ENCODE data around the gene MTRF1L. TPM values are rescaled to one million over a fixed set of nuclear protein-coding genes. Genes with fewer than 3 reads are reported as not detected.

The MTRF1L gene
- total and polyA plus RNA-seq, 2 of the 13 experiments (the other 11 are each of a cell fraction or from before 2014, with no cell fraction given) = 17.6 to 28.7 TPM

DNA sequence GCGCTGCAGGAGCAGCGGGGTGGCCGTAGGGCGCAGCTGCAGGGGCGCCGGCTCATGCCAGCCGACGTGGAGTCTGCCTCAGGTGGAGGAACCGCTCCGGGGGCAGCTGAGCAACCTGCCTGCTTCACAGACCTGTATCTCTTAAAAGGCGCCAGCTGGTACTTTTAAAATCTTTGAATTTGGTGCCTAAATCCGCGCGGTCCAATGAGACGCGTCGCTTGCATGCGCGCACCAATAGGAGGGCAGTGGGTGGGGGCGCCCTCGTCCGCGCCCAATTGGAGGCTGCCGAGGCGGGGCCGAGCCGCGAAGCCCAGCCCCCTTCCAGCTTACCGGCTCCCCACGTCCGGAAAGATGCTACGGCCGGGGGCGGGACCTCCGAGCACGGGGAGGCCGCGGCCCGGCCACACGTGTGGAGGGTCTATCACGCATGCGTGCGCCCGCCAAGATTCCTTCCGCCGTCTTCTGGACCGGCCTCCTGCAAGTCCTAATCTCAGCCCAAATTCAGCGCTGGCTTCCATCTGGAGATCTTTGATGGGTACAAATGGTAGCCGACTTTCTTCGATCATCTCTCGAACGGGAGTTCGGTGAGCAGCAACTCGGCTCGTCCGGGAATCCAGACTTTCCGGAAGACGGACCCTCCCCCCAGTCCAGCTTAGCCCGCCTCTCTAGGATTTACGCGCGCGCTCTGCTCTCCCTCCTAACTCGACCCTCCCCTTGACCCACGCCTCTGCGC lies 19.4 kb downstream of the MTRF1L start, which contains the start of gene FBXO5 (continued):
- TF ChIP-seq, protein P1, sequence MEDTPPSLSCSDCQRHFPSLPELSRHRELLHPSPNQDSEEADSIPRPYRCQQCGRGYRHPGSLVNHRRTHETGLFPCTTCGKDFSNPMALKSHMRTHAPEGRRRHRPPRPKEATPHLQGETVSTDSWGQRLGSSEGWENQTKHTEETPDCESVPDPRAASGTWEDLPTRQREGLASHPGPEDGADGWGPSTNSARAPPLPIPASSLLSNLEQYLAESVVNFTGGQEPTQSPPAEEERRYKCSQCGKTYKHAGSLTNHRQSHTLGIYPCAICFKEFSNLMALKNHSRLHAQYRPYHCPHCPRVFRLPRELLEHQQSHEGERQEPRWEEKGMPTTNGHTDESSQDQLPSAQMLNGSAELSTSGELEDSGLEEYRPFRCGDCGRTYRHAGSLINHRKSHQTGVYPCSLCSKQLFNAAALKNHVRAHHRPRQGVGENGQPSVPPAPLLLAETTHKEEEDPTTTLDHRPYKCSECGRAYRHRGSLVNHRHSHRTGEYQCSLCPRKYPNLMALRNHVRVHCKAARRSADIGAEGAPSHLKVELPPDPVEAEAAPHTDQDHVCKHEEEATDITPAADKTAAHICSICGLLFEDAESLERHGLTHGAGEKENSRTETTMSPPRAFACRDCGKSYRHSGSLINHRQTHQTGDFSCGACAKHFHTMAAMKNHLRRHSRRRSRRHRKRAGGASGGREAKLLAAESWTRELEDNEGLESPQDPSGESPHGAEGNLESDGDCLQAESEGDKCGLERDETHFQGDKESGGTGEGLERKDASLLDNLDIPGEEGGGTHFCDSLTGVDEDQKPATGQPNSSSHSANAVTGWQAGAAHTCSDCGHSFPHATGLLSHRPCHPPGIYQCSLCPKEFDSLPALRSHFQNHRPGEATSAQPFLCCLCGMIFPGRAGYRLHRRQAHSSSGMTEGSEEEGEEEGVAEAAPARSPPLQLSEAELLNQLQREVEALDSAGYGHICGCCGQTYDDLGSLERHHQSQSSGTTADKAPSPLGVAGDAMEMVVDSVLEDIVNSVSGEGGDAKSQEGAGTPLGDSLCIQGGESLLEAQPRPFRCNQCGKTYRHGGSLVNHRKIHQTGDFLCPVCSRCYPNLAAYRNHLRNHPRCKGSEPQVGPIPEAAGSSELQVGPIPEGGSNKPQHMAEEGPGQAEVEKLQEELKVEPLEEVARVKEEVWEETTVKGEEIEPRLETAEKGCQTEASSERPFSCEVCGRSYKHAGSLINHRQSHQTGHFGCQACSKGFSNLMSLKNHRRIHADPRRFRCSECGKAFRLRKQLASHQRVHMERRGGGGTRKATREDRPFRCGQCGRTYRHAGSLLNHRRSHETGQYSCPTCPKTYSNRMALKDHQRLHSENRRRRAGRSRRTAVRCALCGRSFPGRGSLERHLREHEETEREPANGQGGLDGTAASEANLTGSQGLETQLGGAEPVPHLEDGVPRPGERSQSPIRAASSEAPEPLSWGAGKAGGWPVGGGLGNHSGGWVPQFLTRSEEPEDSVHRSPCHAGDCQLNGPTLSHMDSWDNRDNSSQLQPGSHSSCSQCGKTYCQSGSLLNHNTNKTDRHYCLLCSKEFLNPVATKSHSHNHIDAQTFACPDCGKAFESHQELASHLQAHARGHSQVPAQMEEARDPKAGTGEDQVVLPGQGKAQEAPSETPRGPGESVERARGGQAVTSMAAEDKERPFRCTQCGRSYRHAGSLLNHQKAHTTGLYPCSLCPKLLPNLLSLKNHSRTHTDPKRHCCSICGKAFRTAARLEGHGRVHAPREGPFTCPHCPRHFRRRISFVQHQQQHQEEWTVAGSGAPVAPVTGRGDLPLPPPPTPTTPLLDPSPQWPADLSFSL (CRISPR knock-in tag; IDR thresholded peaks at IDR 0.05) = no peak
- peak; percentile 24 for TF ChIP-seq HNRNPK (IDR thresholded peaks at IDR 0.05; ENCODE audit: low read depth, low read length, poor library complexity, severe bottlenecking)
- peak; percentile 60 for TF ChIP-seq CREB1 (IDR thresholded peaks at IDR 0.05)
- TF ChIP-seq CREB1 (CRISPR knock-in tag; IDR thresholded peaks at IDR 0.05) = no peak; the same call in 1 of the 2 replicates
- TF ChIP-seq, protein P2, sequence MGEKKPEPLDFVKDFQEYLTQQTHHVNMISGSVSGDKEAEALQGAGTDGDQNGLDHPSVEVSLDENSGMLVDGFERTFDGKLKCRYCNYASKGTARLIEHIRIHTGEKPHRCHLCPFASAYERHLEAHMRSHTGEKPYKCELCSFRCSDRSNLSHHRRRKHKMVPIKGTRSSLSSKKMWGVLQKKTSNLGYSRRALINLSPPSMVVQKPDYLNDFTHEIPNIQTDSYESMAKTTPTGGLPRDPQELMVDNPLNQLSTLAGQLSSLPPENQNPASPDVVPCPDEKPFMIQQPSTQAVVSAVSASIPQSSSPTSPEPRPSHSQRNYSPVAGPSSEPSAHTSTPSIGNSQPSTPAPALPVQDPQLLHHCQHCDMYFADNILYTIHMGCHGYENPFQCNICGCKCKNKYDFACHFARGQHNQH (CRISPR knock-in tag; IDR thresholded peaks at IDR 0.05) = peak; percentile 83
- TF ChIP-seq ZNF547 (CRISPR knock-in tag; IDR thresholded peaks at IDR 0.05) = peak; percentile 78
- TF ChIP-seq, protein P3, sequence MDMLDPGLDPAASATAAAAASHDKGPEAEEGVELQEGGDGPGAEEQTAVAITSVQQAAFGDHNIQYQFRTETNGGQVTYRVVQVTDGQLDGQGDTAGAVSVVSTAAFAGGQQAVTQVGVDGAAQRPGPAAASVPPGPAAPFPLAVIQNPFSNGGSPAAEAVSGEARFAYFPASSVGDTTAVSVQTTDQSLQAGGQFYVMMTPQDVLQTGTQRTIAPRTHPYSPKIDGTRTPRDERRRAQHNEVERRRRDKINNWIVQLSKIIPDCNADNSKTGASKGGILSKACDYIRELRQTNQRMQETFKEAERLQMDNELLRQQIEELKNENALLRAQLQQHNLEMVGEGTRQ (IDR thresholded peaks at IDR 0.05; ENCODE audit: low read depth, low read length) = no peak
- TF ChIP-seq, protein P3 (CRISPR knock-in tag; IDR thresholded peaks at IDR 0.05; ENCODE audit: borderline replicate concordance) = peak; percentile 64; the same call in 1 of the 2 replicates
- TF ChIP-seq ZNF326 (CRISPR knock-in tag; IDR thresholded peaks at IDR 0.05; ENCODE audit: borderline replicate concordance) = no peak
- 0 out of 2 replicates have a peak, but pooled peaks have one; percentile 60 for TF ChIP-seq ZSCAN22 (CRISPR knock-in tag; IDR thresholded peaks at IDR 0.05)
- peak; percentile 75 for TF ChIP-seq PHF20 (CRISPR knock-in tag; IDR thresholded peaks at IDR 0.05)
- peak; percentile 84; the same call in 1 of the 2 replicates for TF ChIP-seq REXO4 (CRISPR knock-in tag; IDR thresholded peaks at IDR 0.05; ENCODE audit: borderline replicate concordance)
- TF ChIP-seq, protein P4, sequence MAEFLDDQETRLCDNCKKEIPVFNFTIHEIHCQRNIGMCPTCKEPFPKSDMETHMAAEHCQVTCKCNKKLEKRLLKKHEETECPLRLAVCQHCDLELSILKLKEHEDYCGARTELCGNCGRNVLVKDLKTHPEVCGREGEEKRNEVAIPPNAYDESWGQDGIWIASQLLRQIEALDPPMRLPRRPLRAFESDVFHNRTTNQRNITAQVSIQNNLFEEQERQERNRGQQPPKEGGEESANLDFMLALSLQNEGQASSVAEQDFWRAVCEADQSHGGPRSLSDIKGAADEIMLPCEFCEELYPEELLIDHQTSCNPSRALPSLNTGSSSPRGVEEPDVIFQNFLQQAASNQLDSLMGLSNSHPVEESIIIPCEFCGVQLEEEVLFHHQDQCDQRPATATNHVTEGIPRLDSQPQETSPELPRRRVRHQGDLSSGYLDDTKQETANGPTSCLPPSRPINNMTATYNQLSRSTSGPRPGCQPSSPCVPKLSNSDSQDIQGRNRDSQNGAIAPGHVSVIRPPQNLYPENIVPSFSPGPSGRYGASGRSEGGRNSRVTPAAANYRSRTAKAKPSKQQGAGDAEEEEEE (CRISPR knock-in tag; IDR thresholded peaks at IDR 0.05; ENCODE audit: borderline replicate concordance) = peak; percentile 38; the same call in 1 of the 2 replicates
- TF ChIP-seq ZNF543 (CRISPR knock-in tag; IDR thresholded peaks at IDR 0.05) = peak; percentile 95
- TF ChIP-seq ZNF780A (CRISPR knock-in tag; IDR thresholded peaks at IDR 0.05) = peak; percentile 52; the same call in 1 of the 2 replicates
- peak; percentile 84 for TF ChIP-seq ASH2L (IDR thresholded peaks at IDR 0.05; ENCODE audit: insufficient read length, low read depth, low read length)

Measured in HepG2 (cell line).